GM12878 (cell line): ENCODE data around the gene KAZN.

Experiments
- BRCA1 ChIP-seq: IDR thresholded peaks from 2 replicates; pipeline ENCODE4 v1.6.1; 2011; ENCODE audit warnings: low read depth, low read length, improper control_type of control experiment
- CTCF ChIP-seq, 3 experiments: IDR thresholded peaks in 2 of 3; conservative IDR thresholded peaks in 1 of 3; 2 replicates each; pipeline ENCODE4 v1.5.1; 2011; ENCODE audit warnings: low read depth in 3 of 3, low read length in 3 of 3, mild to moderate bottlenecking in 3 of 3, control low read depth in 2 of 3, moderate library complexity in 2 of 3, inconsistent platforms in 1 of 3, mixed read lengths in 1 of 3; ENCODE audit not compliant: control insufficient read depth in 2 of 3, insufficient read depth in 1 of 3; ENCODE audit errors: extremely low read depth in 1 of 3
- POLR2A ChIP-seq: IDR thresholded peaks from 2 replicates; pipeline ENCODE4 v1.6.1; 2011; ENCODE audit warnings: low read depth, mild to moderate bottlenecking, low read length

- TF ChIP-seq POLR2A: no peak
- no peak for TF ChIP-seq BRCA1
- TF ChIP-seq CTCF (IDR thresholded peaks at IDR 0.05 in 2 of 3, conservative IDR thresholded peaks at IDR 0.05 in 1 of 3; ENCODE audit: control insufficient read depth in 2 of 3, extremely low read depth in 1 of 3, insufficient read depth in 1 of 3, low read depth in 3 of 3, low read length in 3 of 3): no peak
Measured at GRCh38 chr1:15116966-15117365, 518.5 kb downstream of the KAZN start.
